ENCODE data around the gene EMX2.
"Not testable (repeated sequence)": the region's sequence is repeated elsewhere in the genome, so short reads cannot be mapped to it uniquely, and the experiment has no call there.

The EMX2 gene

DNA sequence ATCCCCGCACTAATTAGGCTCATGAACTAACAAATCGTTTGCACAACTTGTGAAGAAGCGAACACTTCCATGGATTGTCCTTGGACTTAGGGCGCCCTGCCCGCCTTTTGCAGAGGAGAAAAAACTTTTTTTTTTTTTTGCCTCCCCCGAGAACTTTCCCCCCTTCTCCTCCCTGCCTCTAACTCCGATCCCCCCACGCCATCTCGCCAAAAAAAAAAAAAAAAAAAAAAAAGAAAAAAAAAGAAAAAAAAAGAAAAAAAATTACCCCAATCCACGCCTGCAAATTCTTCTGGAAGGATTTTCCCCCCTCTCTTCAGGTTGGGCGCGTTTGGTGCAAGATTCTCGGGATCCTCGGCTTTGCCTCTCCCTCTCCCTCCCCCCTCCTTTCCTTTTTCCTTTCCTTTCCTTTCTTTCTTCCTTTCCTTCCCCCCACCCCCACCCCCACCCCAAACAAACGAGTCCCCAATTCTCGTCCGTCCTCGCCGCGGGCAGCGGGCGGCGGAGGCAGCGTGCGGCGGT lies at the start of gene EMX2:
EMX2 (plus strand) TSS at position 41 of the 519 bp plus-strand sequence. CDS start 522 bp downstream, outside the sequence.
- no peak for DNase-seq

DNA sequence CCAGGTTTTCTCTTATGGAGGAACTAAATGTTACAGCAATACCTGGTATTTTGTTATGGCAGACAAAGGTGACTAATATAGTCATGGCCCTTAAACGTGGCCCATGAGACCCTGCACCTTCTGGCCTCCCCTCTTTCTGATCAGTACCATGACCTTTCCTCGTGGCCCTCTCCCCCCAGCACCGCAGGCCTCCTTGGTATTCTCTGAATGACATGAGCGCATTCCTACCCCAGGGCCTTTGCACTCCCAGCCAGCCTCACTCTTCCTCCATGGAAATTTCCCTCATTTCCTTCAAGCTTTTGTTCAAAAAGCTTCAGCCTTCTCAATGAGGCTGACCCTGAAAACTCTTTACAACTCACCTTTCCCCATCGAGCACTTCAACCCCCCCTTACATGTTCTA lies 46.5 kb upstream of the EMX2 start:
- no peak for DNase-seq

DNA sequence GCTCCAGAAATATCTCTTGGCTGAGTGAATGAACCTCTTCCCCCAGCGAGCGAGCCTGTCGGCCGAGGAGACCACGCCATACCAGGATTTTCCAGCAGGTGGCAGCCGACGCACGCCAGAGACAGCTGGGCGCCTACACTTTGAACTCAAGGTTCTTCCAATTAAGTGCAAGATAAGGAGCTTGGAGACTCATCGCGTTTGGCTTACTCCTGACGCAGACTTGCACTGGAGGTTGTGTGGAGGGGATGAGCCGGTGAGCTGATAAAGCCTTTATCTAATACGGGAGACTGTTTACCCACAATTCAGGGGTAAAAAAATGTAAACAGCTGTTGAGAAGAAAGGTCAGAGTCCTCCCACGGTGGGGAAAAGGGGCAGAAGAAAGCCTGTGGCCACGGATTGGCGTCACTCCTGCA lies 45.9 kb upstream of the EMX2 start:
- DNase-seq = peak; percentile 40

DNA sequence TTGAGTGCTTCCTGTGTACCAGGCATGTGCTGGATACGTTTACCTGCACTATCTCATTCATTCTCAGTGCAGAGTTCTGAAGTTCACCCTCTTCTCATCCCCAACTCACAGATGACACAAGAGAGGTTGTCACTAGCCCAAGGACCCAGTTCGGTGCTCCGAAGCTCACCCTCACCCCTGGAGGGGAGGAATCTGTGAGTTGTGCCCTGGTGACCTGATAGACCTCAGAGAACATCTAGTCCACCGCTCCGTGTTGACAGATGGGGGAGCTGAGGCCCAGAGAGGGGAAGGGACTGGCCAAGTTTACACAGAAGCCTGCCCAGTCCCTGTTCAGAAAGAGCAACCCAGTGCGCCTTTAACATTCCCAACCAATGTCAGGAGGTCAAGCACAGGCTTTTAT lies 44.8 kb upstream of the EMX2 start:
- no peak for DNase-seq

DNA sequence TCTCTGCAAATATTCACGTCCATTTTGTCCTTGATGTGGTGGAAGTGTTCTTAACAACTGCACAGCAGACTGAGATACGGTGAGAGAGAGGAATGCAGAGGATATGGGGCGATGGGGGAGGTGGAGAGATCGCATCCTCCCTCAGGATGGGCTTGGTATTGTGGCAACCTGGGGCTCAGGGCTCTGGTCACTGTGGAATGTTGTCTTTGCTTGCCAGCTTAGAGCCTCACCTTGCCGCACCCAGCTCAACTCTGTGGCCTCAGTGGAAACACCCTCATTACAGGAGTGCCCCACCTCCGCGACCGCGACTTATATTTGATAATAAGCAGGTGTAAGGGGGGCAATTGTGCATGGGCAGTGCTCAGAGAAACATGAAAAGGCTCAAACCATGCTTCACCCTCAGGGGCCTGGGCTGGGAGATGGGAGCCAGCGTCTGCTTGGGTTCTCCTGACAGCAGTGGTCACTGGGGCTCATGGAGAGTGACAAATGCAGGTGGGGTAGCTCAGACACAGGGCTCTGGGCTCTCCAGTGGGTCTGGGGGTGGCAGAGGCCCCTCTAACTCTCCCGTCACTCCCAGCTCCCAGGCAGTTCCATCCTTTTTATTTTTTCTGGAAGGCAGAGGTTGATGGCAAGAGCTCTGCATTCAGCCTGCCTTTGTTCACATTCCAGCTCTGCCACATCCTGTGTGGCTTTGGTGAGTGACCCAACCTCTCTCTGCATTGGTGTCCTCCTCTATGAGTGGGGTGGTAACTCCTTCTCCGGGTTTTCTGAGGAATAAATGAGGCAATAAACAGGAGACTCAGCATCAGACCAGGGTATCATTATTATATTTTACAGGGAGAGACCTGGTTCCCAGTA lies 43.1 kb upstream of the EMX2 start:
- DNase-seq = no peak

DNA sequence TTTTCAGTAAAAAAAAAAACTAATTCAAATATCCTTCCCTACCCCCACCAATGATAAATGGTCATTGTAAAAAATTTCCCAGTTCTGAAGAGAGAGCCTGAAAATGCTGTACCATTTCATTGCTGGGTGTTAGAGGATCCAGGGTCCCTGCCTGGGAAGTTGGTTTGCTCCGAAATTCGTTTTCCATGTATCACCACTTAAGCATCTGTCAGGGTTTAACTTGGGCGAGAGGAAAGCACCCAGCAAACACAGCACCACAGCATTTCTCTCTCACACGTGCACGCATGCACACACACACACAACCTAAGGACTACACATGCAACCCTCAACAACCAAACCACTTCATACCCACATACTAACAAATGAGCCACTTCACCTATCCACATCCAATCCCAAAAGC lies 42.1 kb upstream of the EMX2 start:
- DNase-seq = no peak

DNA sequence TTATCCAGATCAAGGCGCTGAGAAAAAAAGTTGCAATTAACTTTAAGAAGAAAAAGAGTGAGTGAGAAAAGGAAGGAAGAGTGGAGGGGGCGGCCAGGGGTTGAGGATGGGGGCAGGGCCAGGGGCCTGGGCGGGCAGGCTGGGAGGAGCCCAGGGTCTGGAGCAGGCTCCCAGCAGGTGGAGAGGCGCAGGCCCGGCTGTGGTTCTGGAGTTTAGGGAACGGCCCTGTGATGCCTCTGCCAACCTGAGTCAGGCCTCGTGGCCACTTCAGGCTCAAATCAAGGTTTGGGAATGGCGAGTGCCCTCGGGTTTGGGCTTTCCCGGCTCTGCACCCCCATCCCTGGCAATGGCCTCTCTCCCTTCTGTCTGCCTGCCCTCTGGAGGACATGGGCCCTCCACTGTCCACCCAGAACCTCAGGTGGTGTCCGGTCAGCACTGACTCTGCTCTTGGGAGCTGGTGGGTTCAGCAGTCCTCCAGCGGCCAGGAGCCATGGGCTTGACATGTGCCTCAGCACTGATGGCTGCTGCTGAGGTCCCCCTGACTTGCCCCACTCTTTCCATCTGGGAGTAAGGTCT lies 41.0 kb upstream of the EMX2 start:
- DNase-seq = no peak

DNA sequence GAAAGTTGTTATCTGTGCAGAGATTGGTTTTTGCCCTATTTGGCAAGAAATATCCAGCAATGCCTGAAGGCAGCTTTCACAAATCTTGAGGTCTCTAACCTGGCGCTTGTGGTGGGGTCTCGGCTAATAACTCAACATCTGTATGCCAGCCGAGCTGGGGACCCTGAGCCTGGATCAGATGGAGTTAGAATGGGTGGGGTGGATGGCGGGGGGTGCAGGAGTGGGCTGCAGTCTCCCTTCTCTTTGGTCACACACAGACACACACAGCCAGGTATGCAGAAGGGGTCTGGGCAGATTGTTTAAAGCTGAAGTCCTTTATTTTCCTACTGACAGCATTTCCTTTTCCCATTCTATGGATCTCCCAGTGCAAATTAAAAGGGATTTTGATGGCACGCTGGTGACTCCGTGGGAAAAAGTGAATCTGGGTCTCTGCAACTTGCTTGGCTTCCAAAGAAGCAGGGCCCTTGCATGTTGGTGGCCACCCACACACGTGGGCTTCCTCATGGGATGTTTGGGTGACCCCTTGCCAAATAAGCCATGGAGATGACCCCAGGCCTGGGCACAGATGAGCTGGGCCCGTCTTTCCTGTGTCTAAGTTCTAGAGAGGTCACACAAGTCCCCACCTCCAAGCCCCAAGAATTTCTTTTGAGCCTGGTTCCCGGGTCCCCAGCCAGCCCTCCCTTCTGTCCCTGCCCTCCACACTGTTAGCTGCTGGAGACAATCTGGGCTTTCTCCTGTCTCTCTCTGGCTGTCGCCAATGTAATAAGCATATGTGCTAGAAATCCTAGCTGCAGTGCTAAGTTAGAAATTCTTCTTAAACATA lies 39.9 kb upstream of the EMX2 start:
- no peak for DNase-seq

DNA sequence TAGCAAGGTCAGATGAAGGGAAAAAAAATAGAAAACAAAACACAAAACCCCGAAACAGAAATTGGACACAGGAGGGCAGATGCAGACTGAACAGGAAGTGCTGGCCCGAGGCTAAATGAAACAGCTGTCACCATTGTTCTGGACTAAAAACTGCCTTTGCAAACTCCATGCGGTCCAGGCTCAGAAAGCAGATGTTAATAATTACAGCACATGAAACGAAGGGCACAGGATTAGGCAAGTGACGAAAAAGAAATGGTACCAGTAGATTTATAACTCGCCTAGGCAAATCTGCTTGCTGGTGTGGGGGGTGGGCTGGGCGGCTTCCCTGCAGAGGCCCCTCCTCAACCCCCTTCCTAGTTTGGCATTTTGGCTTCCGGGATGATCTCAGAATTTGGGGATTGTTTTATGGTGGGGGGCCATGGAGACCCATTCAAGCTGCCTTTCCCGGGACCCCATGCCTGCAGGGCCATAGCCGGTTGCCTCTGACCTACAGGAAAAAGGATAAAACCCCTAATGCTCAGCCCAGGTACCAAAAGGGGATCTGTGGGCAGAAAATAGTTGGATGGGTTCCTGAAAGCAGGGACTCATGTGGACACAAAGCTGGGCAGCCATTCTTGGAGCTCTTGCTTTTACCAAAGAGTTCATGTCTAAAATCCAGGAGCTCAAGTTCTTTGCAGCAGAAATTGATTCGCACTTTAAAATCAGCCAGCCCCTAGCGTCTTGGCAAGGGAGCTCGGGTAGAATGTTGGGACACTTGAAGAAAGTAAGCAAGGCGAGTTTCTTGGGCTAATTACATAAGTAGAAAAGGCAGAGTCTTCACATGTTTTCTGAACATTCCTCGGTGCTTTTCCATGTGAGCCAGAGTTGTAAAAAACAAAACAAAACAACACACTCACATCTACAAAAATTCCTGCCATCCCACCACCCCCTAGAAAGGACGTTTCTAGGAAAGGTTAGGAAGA lies 39.0 kb upstream of the EMX2 start:
- peak; percentile 28 for DNase-seq

DNA sequence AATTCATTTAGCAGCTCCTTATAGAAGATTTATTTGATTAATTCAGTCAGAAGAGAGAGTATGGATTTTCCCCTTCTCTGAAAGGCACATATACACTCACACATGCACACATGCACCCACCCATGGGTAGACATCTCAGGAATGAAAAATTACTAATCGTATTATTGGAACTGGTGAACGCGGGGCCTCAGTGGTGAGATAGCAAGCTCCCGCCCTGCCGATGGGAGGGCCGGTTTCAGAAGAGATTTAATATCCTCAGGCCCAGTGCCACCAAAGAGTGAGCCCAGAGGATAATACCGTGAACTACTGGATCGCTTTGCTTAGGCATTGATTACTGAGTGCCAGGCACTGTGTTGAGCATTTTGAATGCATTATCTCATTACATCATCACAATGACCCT lies 38.0 kb upstream of the EMX2 start:
- no peak for DNase-seq

DNA sequence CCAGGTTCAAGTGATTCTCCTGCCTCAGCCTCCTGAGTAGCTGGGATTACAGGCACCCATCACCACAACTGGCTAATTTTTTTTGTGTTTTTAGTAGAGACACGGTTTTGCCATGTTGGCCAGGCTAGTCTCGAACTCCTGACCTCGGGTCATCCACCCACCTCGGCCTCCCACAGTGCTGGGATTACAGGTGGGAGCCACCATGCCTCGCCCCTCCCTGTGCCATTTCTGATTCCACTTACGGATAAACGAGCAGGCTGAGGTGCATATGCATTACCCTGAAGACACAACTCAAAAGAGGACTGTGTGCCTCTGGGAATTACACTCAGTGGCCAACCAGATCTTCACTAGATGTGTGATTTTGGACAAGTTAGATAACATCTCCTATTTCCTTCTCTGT lies 35.5 kb upstream of the EMX2 start:
- not testable (repeated sequence) for DNase-seq

DNA sequence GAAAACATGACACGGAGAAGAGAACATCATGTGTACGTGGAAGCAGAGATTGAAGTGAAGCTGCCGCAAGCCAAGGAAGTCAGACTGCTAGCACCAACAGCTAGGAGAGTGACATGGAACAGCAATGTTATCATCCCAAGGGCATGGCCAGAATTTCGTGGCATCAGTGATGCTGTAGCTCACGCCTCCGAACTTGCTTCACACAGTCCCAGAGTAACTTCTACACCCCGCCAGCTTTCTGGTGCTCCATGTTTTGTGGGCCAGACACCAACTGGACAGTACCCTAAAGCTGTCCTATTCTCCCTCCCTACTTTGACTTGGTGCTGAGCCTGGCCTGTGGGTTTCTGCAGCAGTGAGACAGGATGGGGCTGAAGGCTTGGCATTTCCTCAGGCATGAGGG lies 33.0 kb upstream of the EMX2 start:
- DNase-seq = no peak

DNA sequence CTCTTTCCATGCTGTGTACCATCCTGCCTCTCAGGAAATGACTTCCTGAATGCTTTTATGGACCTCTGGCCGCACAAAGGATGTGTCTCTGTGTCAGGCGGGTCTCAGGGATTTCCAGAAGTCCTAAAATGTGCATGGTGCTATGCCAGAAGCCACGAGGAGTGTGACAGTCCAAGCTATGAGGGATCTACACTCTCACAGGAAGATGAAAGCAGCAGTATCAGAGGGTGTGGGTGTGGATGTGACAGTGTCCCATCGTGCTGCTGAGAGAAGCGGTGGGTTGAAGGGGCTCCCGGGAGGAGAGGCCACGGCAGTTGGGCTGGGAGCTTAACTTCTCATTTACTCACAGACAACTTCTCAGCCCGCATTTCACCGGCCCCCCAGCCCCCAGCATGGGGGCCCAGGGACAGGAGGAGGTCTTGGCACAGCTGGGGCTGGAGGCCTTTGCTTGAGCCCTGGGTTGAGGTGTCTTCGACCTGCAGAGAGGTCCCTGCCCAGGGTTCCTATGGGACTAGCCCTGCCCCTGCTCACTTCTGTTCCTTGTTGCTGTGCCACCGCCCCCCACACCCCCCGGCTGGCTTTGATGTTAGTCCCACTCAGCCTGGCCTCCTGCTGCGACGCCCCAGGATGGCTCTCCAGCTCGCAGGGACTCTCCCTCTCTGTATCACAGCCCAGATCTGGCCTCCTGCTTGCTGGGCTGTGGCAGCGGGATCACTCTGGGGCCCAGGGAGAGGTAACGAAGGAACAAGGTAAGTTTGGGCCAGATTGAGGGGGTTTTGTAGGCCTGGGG lies 30.8 kb upstream of the EMX2 start:
- DNase-seq = no peak

DNA sequence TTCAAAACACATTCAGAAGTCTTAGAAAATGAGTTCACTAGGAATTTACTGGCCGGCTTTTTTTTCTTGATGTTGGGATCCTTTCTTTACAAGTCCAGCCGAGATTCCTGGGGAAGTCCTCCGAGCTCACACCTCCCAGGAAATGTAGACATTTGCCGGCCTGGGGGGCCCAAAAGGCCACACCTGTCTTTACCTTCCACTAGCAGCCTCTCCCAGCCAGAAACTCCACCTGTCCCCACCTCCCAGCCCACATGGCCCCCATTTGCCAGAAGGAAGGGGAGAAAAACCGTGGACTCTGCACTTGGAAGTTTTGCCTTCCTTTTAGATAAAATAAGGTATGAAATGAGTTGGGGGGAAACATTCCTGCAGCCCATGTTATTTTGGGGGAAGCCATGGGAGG lies 27.6 kb upstream of the EMX2 start:
- DNase-seq = no peak

DNA sequence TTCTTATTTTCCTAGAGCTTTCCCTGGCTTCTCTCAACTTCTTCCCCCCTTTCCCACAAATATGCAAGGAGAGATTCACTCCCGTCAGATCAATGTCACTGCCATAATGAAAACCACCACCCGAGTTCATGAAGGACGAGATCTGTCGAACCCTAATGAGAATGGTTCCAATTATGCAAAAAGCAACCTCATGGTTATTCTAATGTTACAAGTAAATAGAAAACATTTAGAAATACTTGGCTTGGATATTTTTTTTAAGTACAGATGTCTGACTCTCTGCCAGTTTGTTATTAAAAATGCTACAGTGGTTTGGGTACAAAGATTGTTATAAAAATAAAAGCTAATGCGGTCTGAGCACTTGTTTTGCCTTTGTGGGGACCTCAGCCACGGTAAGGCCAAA lies 25.9 kb upstream of the EMX2 start:
- DNase-seq = no peak

DNA sequence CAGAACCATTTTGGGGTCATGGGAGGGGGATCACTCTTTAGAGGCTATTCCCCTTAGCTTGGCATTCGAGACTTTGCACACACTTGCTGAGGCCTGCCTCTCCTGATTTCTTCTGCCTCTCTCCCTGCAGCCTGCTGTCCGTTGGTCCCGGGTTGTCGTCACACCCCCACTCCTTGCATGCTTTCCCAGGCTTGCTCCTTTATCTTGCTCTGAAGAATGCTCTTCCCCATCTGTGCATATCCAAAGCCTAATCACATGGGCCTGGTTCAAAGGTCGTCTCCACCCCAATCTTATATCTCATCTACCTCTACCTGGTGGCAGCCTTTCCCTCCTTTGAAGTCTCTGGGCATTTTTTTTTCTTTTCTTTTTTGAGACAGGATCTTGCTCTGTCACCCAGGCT lies 24.3 kb upstream of the EMX2 start:
- no peak for DNase-seq

DNA sequence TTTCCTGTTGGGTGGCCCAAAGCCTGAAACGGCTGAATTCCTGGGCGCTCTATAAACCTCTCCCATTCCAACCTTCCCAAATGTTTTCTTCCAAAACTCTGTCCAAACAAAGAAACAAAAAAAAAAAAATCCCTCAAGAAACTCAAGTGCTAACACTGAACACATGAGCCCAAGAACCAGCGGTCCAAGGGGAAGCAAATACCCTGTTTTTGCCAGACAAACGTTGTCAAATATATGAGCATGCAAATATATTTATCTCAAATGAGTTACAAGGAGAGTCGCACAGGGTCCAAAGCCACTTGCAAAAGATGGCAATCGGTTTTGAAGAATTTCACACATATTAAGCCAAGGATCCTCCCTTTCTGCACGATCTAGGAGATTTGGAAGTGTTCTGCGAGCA lies 23.3 kb upstream of the EMX2 start:
- DNase-seq = no peak

DNA sequence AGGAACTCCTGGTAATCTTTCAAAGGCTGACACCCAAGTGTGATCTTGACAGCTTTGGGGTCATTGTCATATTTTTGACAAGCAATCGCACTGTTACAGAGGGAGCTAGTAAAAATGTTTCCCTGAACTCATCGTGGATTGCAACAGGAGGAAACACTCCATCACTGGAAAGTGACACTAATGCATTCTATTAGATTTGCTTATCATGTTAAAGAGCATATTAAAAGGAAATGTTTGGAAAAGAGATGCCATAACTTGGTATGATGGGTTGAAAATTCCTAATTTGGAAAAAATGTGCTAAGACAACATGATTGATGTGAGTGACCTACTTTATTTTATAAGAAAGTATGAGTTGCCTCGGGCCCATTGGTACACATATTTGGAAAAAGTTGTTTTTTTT lies 22.7 kb upstream of the EMX2 start:
- DNase-seq = no peak

DNA sequence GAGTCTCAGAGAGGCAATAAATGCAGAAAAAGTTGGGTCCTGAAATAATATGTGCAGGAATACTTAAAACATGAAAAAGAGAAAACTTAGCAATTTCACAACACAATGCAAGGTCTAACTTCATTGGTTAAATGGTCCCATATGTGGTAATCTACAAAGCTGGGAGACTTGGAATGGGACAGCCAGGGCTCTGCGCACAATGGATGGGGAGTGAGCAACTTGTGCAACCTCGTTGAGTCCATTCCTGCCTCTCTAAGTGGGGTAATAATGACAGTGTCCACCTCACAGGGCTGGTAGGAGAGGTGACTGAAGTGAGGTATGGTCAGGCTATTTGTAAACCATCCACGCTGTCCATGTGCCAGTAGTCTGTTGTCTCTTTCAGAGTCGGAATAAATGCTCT lies 11.8 kb upstream of the EMX2 start:
- no peak for DNase-seq

DNA sequence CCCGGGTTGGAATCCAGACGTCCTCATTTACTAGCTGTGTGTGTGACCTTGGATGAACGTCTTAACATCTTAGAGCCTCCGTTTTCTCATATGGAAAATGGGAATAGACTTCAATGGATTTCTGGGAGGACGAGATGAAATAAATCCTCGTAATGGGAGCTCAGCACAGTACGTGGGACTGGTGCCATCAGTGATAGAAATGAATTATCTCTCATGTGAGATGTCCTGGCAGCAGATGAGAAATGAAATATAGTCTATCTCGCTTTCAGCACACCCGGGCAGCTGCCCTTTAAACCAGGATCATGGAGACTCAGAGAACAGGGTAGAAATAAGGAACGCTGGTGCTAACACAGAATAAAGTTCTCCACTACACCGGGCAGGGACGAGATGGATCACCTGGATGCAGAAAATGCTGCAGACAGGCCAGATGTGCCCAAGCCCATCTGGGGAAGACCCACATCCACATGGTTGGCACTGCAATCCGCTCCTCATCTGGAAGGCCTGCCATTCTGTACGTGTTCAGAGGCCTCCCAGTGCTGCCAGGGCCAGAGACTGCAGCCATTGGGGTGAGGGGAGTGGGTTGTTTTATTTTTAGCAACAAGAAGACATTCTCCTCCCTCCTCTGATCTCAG lies 11.1 kb upstream of the EMX2 start:
- DNase-seq = no peak

DNA sequence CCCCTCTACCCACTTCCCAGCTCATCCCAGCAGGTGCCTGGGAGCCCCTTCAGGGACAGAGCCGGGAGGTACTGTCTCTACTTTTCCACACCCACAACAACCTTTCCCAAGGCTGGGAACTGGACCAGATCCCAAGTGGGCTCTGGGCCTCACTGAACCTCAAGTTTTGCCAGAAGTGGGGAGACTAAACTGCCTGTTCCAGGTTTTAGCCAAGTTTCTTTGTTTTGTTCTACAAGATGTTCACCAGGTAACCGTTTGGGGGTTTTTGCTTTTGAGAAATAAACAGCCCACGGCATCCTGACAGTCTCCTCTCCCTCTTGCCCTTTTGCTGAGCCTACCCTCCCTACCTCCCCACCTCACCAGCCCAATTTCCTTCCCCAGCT lies 10.6 kb upstream of the EMX2 start:
- no peak for DNase-seq
